ENCODE results near the gene OPRM1.

Gene OPRM1

DNA sequence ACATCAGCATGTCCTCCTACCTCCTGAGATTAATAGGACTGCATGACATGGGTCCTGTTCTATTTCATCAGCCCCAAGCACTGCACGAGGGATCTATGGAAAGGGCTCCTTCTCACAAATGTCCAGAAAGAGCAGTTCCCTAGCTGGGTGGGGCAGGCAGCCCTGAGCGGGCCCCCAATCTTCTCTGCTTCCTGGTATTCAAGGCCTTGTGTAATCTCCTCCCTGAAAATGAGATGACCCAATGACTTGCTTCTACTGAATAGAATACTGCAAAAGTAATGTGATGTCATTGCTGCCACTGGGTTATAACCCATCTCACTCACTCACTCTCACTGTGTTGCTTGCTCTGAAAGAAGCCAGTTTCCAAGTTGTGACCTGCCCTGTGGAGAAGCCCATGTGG is 126.4 kb downstream of the OPRM1 start:
- H3K79me2 ChIP-seq (ENCODE audit: insufficient read depth, low read length) = no peaks in the 10 kb centered on the region
- H3K9me3 ChIP-seq (ENCODE audit: insufficient read depth, low read length, severe bottlenecking) = no peaks in the 10 kb centered on the region
- DNase-seq (no peak), ATAC-seq (ENCODE audit: insufficient read depth, low read depth) (no peak)
- H4K20me1 ChIP-seq (ENCODE audit: insufficient read depth, low read length) = no peaks in the 10 kb centered on the region
- TF ChIP-seq, protein P1, sequence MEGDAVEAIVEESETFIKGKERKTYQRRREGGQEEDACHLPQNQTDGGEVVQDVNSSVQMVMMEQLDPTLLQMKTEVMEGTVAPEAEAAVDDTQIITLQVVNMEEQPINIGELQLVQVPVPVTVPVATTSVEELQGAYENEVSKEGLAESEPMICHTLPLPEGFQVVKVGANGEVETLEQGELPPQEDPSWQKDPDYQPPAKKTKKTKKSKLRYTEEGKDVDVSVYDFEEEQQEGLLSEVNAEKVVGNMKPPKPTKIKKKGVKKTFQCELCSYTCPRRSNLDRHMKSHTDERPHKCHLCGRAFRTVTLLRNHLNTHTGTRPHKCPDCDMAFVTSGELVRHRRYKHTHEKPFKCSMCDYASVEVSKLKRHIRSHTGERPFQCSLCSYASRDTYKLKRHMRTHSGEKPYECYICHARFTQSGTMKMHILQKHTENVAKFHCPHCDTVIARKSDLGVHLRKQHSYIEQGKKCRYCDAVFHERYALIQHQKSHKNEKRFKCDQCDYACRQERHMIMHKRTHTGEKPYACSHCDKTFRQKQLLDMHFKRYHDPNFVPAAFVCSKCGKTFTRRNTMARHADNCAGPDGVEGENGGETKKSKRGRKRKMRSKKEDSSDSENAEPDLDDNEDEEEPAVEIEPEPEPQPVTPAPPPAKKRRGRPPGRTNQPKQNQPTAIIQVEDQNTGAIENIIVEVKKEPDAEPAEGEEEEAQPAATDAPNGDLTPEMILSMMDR (IDR thresholded peaks at IDR 0.05; ENCODE audit: borderline replicate concordance, extremely low read depth, low read length, poor library complexity, severe bottlenecking) = no peak
- no peak for TF ChIP-seq EZH2 (IDR thresholded peaks at IDR 0.05; ENCODE audit: borderline replicate concordance, low read depth, low read length, severe bottlenecking)
- H3K27me3 ChIP-seq (ENCODE audit: insufficient read depth, low read length, poor library complexity) = no peaks in the 10 kb centered on the region
- H3K4me3 ChIP-seq (ENCODE audit: low read depth in 1 of 2, low read length in 2 of 2) = no peak overlapping the region
- H3K27ac ChIP-seq (ENCODE audit: low read length) = no peak overlapping the region
- peaks cover 23% of the 10 kb centered on the region for H3K36me3 ChIP-seq (ENCODE audit: insufficient read depth, low read length)
- H3K9ac ChIP-seq (ENCODE audit: low read depth, low read length) = no peak overlapping the region
- H3K4me1 ChIP-seq (ENCODE audit: insufficient read depth, low read length) = peaks cover 18% of the 10 kb centered on the region
- H3K4me2 ChIP-seq (ENCODE audit: insufficient read depth, low read length) = no peak overlapping the region
- H2AFZ ChIP-seq (ENCODE audit: low read depth, low read length) = no peak overlapping the region

DNA sequence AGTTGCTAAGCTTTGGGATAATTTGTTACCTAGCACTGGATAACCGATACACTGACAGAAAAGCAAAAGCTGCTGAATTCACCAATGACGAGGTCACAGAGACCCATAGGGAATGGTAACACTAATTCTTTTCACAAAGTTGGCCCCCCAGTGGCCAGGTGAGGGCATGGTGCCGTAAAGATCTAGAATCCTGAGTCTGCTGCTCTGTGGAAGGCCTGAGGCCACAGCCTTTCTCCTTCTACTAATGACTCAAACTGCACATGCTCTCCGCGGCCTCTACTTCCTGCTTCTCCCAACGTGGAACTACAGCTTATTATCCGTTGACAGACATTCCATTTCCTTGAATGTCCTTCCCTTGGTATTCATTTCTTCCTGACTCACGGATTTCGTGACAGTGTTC is 127.1 kb downstream of the OPRM1 start:
- no peaks in the 10 kb centered on the region for H4K20me1 ChIP-seq (ENCODE audit: insufficient read depth, low read length)
- no peaks in the 10 kb centered on the region for H3K79me2 ChIP-seq (ENCODE audit: insufficient read depth, low read length)
- no peaks in the 10 kb centered on the region for H3K27me3 ChIP-seq (ENCODE audit: insufficient read depth, low read length, poor library complexity)
- no peak for TF ChIP-seq EZH2 (IDR thresholded peaks at IDR 0.05; ENCODE audit: borderline replicate concordance, low read depth, low read length, severe bottlenecking)
- TF ChIP-seq, protein P1 (IDR thresholded peaks at IDR 0.05; ENCODE audit: borderline replicate concordance, extremely low read depth, low read length, poor library complexity, severe bottlenecking) = peak; percentile 33
- peaks cover 23% of the 10 kb centered on the region for H3K36me3 ChIP-seq (ENCODE audit: insufficient read depth, low read length)
- DNase-seq = no peak
- H2AFZ ChIP-seq (ENCODE audit: low read depth, low read length) = no peak overlapping the region
- H3K4me1 ChIP-seq (ENCODE audit: insufficient read depth, low read length) = peaks cover 18% of the 10 kb centered on the region
- no peak for ATAC-seq (ENCODE audit: insufficient read depth, low read depth)
- no peak overlapping the region for H3K4me3 ChIP-seq (ENCODE audit: low read depth in 1 of 2, low read length in 2 of 2)
- H3K4me2 ChIP-seq (ENCODE audit: insufficient read depth, low read length) = no peak overlapping the region
- no peaks in the 10 kb centered on the region for H3K9me3 ChIP-seq (ENCODE audit: insufficient read depth, low read length, severe bottlenecking)
- no peak overlapping the region for H3K9ac ChIP-seq (ENCODE audit: low read depth, low read length)
- H3K27ac ChIP-seq (ENCODE audit: low read length) = no peak overlapping the region

DNA sequence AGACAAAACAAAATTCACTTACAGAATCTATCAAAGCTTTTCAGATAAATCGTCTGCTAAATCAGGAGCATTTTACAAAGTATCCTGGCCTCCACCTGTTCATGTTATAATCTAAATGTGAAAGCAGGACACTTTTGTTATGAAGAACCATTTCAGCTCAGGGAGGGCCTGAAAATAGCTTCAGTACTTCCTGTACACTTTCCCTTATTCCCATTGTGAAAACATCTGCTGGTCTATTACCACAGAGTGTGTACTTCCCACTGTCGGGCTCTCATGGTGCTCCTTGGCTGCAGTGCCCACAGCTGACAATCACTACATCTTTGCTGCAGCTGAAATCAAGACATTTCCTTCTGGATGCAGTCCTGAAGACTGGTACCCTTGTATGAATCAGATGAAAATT is 128.1 kb downstream of the OPRM1 start:
- no peaks in the 10 kb centered on the region for H3K79me2 ChIP-seq (ENCODE audit: insufficient read depth, low read length)
- DNase-seq (no peak), ATAC-seq (ENCODE audit: insufficient read depth, low read depth) (no peak)
- no peaks in the 10 kb centered on the region for H3K27me3 ChIP-seq (ENCODE audit: insufficient read depth, low read length, poor library complexity)
- no peaks in the 10 kb centered on the region for H3K9me3 ChIP-seq (ENCODE audit: insufficient read depth, low read length, severe bottlenecking)
- no peak for TF ChIP-seq EZH2 (IDR thresholded peaks at IDR 0.05; ENCODE audit: borderline replicate concordance, low read depth, low read length, severe bottlenecking)
- TF ChIP-seq, protein P1 (IDR thresholded peaks at IDR 0.05; ENCODE audit: borderline replicate concordance, extremely low read depth, low read length, poor library complexity, severe bottlenecking) = no peak
- H3K27ac ChIP-seq (ENCODE audit: low read length) = no peak overlapping the region
- H3K4me2 ChIP-seq (ENCODE audit: insufficient read depth, low read length) = no peak overlapping the region
- H3K36me3 ChIP-seq (ENCODE audit: insufficient read depth, low read length) = peaks cover 23% of the 10 kb centered on the region
- peaks cover 18% of the 10 kb centered on the region for H3K4me1 ChIP-seq (ENCODE audit: insufficient read depth, low read length)
- H2AFZ ChIP-seq (ENCODE audit: low read depth, low read length) = no peak overlapping the region
- H3K9ac ChIP-seq (ENCODE audit: low read depth, low read length) = no peak overlapping the region
- no peak overlapping the region for H3K4me3 ChIP-seq (ENCODE audit: low read depth in 1 of 2, low read length in 2 of 2)
- no peaks in the 10 kb centered on the region for H4K20me1 ChIP-seq (ENCODE audit: insufficient read depth, low read length)
